ENCODE data around the gene CDH15. TPM values are rescaled to one million over a fixed set of nuclear protein-coding genes. Genes with fewer than 3 reads are reported as not detected.

The CDH15 gene
- polyA plus RNA-seq, 2 of the 4 experiments (the other 2 are of a cell fraction): 0.05 to 0.08 TPM

DNA sequence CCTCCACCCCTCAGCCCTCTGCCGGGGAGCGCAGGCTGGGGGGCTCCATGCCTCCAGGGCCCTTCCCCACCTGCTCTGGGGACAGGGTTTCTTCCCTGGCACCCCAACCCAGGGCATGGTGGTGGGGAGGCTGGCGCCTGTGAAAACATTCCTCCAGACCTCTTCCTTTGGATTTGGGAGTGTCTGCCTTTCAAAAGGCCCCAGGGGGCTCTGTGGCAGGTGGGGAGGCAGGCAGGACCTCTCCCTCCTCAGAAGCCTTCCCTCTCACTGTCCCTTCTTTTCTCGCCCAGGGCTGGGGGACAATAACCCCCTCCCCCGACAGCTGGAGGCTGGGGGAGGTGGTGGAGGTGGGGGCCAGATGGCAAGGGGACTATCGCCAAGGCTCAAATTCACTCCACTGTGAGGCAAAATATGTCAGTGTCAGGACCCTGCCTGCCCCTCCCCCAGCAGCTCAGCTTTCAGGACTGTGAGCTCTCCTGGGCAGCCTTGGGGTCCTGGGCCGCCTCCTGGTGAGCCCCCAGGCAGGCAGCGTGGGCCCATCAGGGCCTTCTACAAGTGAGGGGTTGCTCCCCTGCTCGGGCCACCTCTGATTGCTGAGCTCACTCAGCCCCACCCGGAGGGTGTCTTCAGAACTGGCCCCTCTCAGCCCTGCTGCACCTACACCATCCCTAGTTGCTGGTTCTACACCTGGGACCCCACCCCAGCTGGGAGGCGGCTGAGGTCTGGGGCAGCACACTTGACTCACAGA, 1.8 kb downstream of the CDH15 start:
- no peak for FAIRE-seq
- no peak for DNase-seq (ENCODE audit: low read depth in 1 of 2, low spot score in 1 of 2)
- Histone ChIP-seq H3K4me3 (no peak overlapping the region), H3K4me1 (peaks cover 11% of the 10 kb centered on the region; the same call in 1 of the 3 replicates), H3K27ac (no peak overlapping the region), H3K9me3 (no peaks in the 10 kb centered on the region), H3K4me2 (no peak overlapping the region)
- ATAC-seq: no peak
- WGBS (ENCODE audit: missing lambda C conversion rate): 64% methylated on average over 7 of the region's 11 CpGs
- ChIA-PET POLR2A (no interaction called here), CTCF (interaction anchor here (1.3 kb wide), 1 partner anchor 436 kb away, joined by 5 read pairs; no protein-coding TSS in a partner anchor)
- TF ChIP-seq RCOR1 (IDR thresholded peaks at IDR 0.05; ENCODE audit: low read depth, low read length): no peak
- TF ChIP-seq, protein P1, sequence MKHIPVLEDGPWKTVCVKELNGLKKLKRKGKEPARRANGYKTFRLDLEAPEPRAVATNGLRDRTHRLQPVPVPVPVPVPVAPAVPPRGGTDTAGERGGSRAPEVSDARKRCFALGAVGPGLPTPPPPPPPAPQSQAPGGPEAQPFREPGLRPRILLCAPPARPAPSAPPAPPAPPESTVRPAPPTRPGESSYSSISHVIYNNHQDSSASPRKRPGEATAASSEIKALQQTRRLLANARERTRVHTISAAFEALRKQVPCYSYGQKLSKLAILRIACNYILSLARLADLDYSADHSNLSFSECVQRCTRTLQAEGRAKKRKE (CRISPR knock-in tag; IDR thresholded peaks at IDR 0.05; ENCODE audit: low read depth): no peak
- TF ChIP-seq, protein P2, sequence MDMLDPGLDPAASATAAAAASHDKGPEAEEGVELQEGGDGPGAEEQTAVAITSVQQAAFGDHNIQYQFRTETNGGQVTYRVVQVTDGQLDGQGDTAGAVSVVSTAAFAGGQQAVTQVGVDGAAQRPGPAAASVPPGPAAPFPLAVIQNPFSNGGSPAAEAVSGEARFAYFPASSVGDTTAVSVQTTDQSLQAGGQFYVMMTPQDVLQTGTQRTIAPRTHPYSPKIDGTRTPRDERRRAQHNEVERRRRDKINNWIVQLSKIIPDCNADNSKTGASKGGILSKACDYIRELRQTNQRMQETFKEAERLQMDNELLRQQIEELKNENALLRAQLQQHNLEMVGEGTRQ (IDR thresholded peaks at IDR 0.05): no peak
- TF ChIP-seq, protein P3, sequence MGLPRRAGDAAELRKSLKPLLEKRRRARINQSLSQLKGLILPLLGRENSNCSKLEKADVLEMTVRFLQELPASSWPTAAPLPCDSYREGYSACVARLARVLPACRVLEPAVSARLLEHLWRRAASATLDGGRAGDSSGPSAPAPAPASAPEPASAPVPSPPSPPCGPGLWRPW (IDR thresholded peaks at IDR 0.05): no peak
- TF ChIP-seq, protein P4, sequence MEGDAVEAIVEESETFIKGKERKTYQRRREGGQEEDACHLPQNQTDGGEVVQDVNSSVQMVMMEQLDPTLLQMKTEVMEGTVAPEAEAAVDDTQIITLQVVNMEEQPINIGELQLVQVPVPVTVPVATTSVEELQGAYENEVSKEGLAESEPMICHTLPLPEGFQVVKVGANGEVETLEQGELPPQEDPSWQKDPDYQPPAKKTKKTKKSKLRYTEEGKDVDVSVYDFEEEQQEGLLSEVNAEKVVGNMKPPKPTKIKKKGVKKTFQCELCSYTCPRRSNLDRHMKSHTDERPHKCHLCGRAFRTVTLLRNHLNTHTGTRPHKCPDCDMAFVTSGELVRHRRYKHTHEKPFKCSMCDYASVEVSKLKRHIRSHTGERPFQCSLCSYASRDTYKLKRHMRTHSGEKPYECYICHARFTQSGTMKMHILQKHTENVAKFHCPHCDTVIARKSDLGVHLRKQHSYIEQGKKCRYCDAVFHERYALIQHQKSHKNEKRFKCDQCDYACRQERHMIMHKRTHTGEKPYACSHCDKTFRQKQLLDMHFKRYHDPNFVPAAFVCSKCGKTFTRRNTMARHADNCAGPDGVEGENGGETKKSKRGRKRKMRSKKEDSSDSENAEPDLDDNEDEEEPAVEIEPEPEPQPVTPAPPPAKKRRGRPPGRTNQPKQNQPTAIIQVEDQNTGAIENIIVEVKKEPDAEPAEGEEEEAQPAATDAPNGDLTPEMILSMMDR (IDR thresholded peaks at IDR 0.05): no peak
- no peak for TF ChIP-seq KDM1A (IDR thresholded peaks at IDR 0.05; ENCODE audit: low read depth)
- TF ChIP-seq CHD4 (IDR thresholded peaks at IDR 0.05; ENCODE audit: borderline replicate concordance): no peak
- TF ChIP-seq KDM5A (IDR thresholded peaks at IDR 0.05): no peak
- no peak for TF ChIP-seq TP53 (CRISPR knock-in tag; IDR thresholded peaks at IDR 0.05)
- TF ChIP-seq MYC (IDR thresholded peaks at IDR 0.05; ENCODE audit: borderline replicate concordance, low read length): no peak
- TF ChIP-seq RARB (CRISPR knock-in tag; IDR thresholded peaks at IDR 0.05): no peak
- TF ChIP-seq CBX2 (IDR thresholded peaks at IDR 0.05; ENCODE audit: borderline replicate concordance, low read depth): no peak
- no peak for TF ChIP-seq HEYL (CRISPR knock-in tag; IDR thresholded peaks at IDR 0.05)
- TF ChIP-seq FOSL2 (IDR thresholded peaks at IDR 0.05): no peak
- TF ChIP-seq FOSL2 (CRISPR knock-in tag; IDR thresholded peaks at IDR 0.05): no peak
- no peak for TF ChIP-seq POLR2AphosphoS2 (conservative IDR thresholded peaks at IDR 0.05; ENCODE audit: low read length)
- TF ChIP-seq NPAS2 (CRISPR knock-in tag; IDR thresholded peaks at IDR 0.05; ENCODE audit: borderline replicate concordance): no peak
- no peak for TF ChIP-seq NR3C1 (IDR thresholded peaks at IDR 0.05)
- no peak for TF ChIP-seq ZSCAN20 (CRISPR knock-in tag; IDR thresholded peaks at IDR 0.05)
- TF ChIP-seq POLR2A (IDR thresholded peaks at IDR 0.05; ENCODE audit: low read length): no peak
- no peak for TF ChIP-seq ZNF302 (CRISPR knock-in tag; IDR thresholded peaks at IDR 0.05)

DNA sequence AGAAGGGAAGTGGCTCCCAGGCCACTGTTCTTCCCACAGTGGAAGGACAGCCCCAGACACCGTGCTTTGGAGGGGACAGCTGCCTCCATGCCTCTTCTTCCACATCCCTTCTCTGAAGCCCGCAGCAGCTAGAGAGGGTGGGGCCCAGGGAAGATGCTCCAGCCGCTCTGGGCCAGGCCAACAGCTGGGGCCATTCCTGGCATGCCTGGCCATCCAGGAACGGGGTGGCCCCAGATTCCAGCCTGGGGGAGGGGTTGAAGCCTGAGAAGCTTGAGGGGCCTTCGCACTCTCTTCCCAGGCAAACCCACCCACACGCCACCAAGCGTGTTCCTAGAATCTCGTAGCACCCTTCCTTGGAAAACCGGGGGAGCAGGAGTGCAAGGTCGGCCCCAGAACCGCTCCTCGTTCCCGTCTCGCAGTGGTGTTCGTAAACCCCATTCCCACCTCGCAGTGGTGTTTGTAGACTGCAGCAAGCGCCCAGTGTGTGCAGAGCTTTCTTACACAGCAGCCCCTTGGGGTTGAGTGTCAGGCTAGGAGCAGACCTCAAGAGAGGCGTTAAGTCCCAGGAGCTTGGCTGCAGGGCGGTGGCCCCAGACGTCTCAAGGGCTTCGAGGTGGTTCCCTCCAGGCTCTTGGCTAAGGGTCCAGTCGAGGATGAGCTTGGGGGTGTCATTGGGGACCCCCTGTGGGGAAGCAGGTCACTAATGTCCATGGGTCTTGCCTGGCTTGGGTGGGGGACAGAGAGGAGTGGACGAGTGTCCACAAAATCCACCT, 2.7 kb downstream of the CDH15 start:
- no peak for FAIRE-seq
- Histone ChIP-seq H3K9me3 (no peaks in the 10 kb centered on the region), H3K4me3 (no peak overlapping the region), H3K4me2 (no peak overlapping the region), H3K27ac (no peak overlapping the region), H3K4me1 (peaks cover 11% of the 10 kb centered on the region; the same call in 1 of the 3 replicates)
- no peak for DNase-seq (ENCODE audit: low read depth in 1 of 2, low spot score in 1 of 2)
- ATAC-seq: no peak
- ChIA-PET CTCF (interaction anchor here (1.3 kb wide), 1 partner anchor 437 kb away, joined by 5 read pairs; no protein-coding TSS in a partner anchor), POLR2A (no interaction called here)
- TF ChIP-seq JUN (IDR thresholded peaks at IDR 0.05): no peak
- TF ChIP-seq EHMT2 (IDR thresholded peaks at IDR 0.05; ENCODE audit: low read depth): no peak
- TF ChIP-seq, protein P5, sequence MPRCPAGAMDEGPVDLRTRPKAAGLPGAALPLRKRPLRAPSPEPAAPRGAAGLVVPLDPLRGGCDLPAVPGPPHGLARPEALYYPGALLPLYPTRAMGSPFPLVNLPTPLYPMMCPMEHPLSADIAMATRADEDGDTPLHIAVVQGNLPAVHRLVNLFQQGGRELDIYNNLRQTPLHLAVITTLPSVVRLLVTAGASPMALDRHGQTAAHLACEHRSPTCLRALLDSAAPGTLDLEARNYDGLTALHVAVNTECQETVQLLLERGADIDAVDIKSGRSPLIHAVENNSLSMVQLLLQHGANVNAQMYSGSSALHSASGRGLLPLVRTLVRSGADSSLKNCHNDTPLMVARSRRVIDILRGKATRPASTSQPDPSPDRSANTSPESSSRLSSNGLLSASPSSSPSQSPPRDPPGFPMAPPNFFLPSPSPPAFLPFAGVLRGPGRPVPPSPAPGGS (IDR thresholded peaks at IDR 0.05): no peak
- TF ChIP-seq, protein P6, sequence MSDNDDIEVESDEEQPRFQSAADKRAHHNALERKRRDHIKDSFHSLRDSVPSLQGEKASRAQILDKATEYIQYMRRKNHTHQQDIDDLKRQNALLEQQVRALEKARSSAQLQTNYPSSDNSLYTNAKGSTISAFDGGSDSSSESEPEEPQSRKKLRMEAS (IDR thresholded peaks at IDR 0.05): no peak
- no peak for TF ChIP-seq MAFK (IDR thresholded peaks at IDR 0.05; ENCODE audit: partially characterized antibody)
- TF ChIP-seq NFE2L2 (conservative IDR thresholded peaks at IDR 0.05; ENCODE audit: low read length): no peak
- TF ChIP-seq SMC3 (IDR thresholded peaks at IDR 0.05): no peak
- no peak for TF ChIP-seq MAZ (IDR thresholded peaks at IDR 0.05; ENCODE audit: borderline replicate concordance, low read depth, low read length)
- TF ChIP-seq ZNF302 (CRISPR knock-in tag; IDR thresholded peaks at IDR 0.05): no peak
- TF ChIP-seq CHD2 (IDR thresholded peaks at IDR 0.05; ENCODE audit: low read length, partially characterized antibody): no peak
- TF ChIP-seq, protein P4 (IDR thresholded peaks at IDR 0.05): no peak
- WGBS (ENCODE audit: missing lambda C conversion rate): 71% methylated on average over 21 of the region's 23 CpGs

Data from A549 (cell line).